GM12878 (cell line): Measurements from ENCODE around the gene TMEM175. TPM values are rescaled to one million over a fixed set of nuclear protein-coding genes. Genes with fewer than 3 reads are reported as not detected.

ENCODE experiments used
- ATAC-seq: fragments of 200-7000 bp; cut with Tn5 transposase; 3 replicates; pipeline ENCODE4 v1.9.1; 2020; ENCODE audit warnings: mild to moderate bottlenecking, moderate library complexity
- BruUV-seq: library from RNA; stranded (reverse); fragments of 400-500 nt; replicated peaks from 2 replicates; lab custom pipeline; 2021; lab: Mats Ljungman, UMichigan
- CTCF ChIA-PET: fragments of 300-600 bp; sonication (Branson Sonifier 250); formaldehyde crosslinking; extraction: SDS; loops from one replicate; lab custom pipeline; 2021; ENCODE audit warnings: inconsistent platforms; lab: Yijun Ruan, JAX
- POLR2A ChIA-PET: fragments of 350-600 bp; formaldehyde crosslinking; extraction: SDS; loops from one replicate; lab custom pipeline; 2021; ENCODE audit warnings: inconsistent platforms; lab: Charles Lee
- RAD21 ChIA-PET: fragments of 300-600 bp; sonication (Branson Sonifier 250); formaldehyde crosslinking; loops from one replicate; lab custom pipeline; 2023; ENCODE audit warnings: antibody characterized with exemption; ENCODE audit not compliant: unreplicated experiment; lab: Charles Lee
- SMC1A ChIA-PET: fragments of 300-600 bp; sonication (Branson Sonifier 250); formaldehyde crosslinking; loops from one replicate; lab custom pipeline; 2023; ENCODE audit not compliant: unreplicated experiment, uncharacterized antibody; lab: Charles Lee
- DNase-seq: peaks from one replicate; pipeline ENCODE4 v3.0.0-alpha.2; 2011; ENCODE audit warnings: low read depth, low spot score
- FAIRE-seq: peaks from 3 replicates; lab custom pipeline; 2011; peaks lifted over from hg19 to GRCh38; lab: Jason Lieb, UNC
- H2AFZ ChIP-seq: 2 replicates; pipeline ENCODE4 v1.6.0; 2011; ENCODE audit warnings: low read depth, low read length, control low read depth; ENCODE audit not compliant: control insufficient read depth
- H3K27ac ChIP-seq: 2 replicates; pipeline ENCODE4 v1.5.1; 2011; ENCODE audit warnings: control low read depth; ENCODE audit not compliant: control insufficient read depth, insufficient read depth
- H3K27me3 ChIP-seq, 2 experiments: replicated peaks in 1 of 2; 2 replicates each; pipeline versions ENCODE4 v1.6.0 to v1.6.1; 2011; ENCODE audit warnings: low read length in 1 of 2; ENCODE audit not compliant: control insufficient read depth in 2 of 2, insufficient read depth in 2 of 2
- H3K36me3 ChIP-seq, 2 experiments: 2 replicates each; pipeline ENCODE4 v1.5.1; 2011; ENCODE audit warnings: low read length in 1 of 2; ENCODE audit not compliant: control insufficient read depth in 2 of 2, insufficient read depth in 2 of 2
- H3K4me1 ChIP-seq: 2 replicates; pipeline ENCODE4 v1.6.1; 2011; ENCODE audit warnings: mild to moderate bottlenecking, low read length, moderate library complexity, mixed read lengths; ENCODE audit not compliant: control insufficient read depth, insufficient read depth
- H3K4me2 ChIP-seq: 2 replicates; pipeline ENCODE4 v1.6.0; 2011; ENCODE audit warnings: control low read depth; ENCODE audit not compliant: control insufficient read depth, insufficient read depth
- H3K4me3 ChIP-seq: fragments of 200-600 bp; sonication (generic); 2 replicates; pipeline ENCODE4 v1.5.1; 2016
- H3K79me2 ChIP-seq: 2 replicates; pipeline ENCODE4 v1.6.0; 2011; ENCODE audit warnings: low read length; ENCODE audit not compliant: control insufficient read depth, insufficient read depth
- H3K9ac ChIP-seq: 2 replicates; pipeline ENCODE4 v1.8.0; 2011; ENCODE audit warnings: low read length, control low read depth, mixed read lengths; ENCODE audit not compliant: control insufficient read depth, insufficient read depth
- H3K9me3 ChIP-seq: replicated peaks from 3 replicates; pipeline ENCODE4 v1.5.1; 2011; ENCODE audit warnings: mild to moderate bottlenecking, low read length; ENCODE audit not compliant: control insufficient read depth, insufficient read depth
- H4K20me1 ChIP-seq: 2 replicates; pipeline ENCODE4 v1.6.0; 2011; ENCODE audit not compliant: control insufficient read depth, insufficient read depth
- HDGF ChIP-seq: fragments of 450-650 bp; IDR thresholded peaks from 2 replicates; pipeline ENCODE4 v1.6.1; 2016; ENCODE audit warnings: antibody characterized with exemption
- NR2C2 ChIP-seq: IDR thresholded peaks from 2 replicates; pipeline ENCODE4 v1.6.1; 2011; ENCODE audit warnings: borderline replicate concordance, low read depth; ENCODE audit not compliant: control insufficient read depth, insufficient read length
- STAT3 ChIP-seq: IDR thresholded peaks from 2 replicates; pipeline ENCODE4 v1.6.1; 2011; ENCODE audit warnings: low read depth, low read length, improper control_type of control experiment
- TAF1 ChIP-seq: IDR thresholded peaks from 2 replicates; pipeline ENCODE4 v1.6.1; 2011; ENCODE audit warnings: mild to moderate bottlenecking, low read depth, low read length, borderline replicate concordance
- TCF3 ChIP-seq: IDR thresholded peaks from 2 replicates; pipeline ENCODE4 v1.6.1; 2012; ENCODE audit warnings: low read depth, mild to moderate bottlenecking, low read length, borderline replicate concordance; ENCODE audit not compliant: insufficient read depth
- WGBS: methylation state at CpG from one replicate; pipeline ENCODE4 v1.1.6; 2016; ENCODE audit warnings: low lambda C conversion rate; ENCODE audit not compliant: insufficient replicate concordance, insufficient coverage; ENCODE audit errors: missing lambda C conversion rate; 5-methylcytosine and 5-hydroxymethylcytosine counted together
- in situ Hi-C: fragments of 300-500 bp; cut with MboI; formaldehyde crosslinking; loops from 9 replicates; pipeline ENCODE4 v1.14.3; 2018; ENCODE audit warnings: mixed read lengths
- intact Hi-C: fragments of 100-400 bp; cut with micrococcal nuclease; formaldehyde crosslinking; loops from one replicate; pipeline ENCODE4 v1.14.2; 2022; ENCODE audit not compliant: unreplicated experiment
- polyA plus RNA-seq, 11 experiments: library from polyadenylated mRNA; depleted of rRNA in 4 of 11; unstranded in 6 of 11; stranded (reverse) in 5 of 11; fragments of >200 nt; fragmentation: Nextera tagmentation in 4 of 11; fragmentation: Illumina TruSeq in 1 of 11; extraction: Ambion mirVana in 4 of 11; extraction: Trizol in 1 of 11; gene quantifications; 1 replicate in 1 of 11; 2 replicates in 10 of 11; pipeline versions ENCODE4 v1.2.1 to v1.2.3, GENCODE V29; 2011 to 2016; ENCODE audit warnings: inconsistent platforms in 2 of 11, missing spikeins in 2 of 11, low read depth in 1 of 11
- total RNA-seq, 4 experiments: library from RNA; depleted of rRNA in 3 of 4; stranded (reverse); fragments of >200 nt in 3 of 4; fragmentation: Illumina TruSeq in 1 of 4; extraction: Trizol in 1 of 4; gene quantifications; 2 replicates each; pipeline versions ENCODE4 v1.2.1 to v1.2.3, GENCODE V29; 2013 to 2021
- TF ChIP-seq, protein P1 (sequence below): IDR thresholded peaks from 2 replicates; pipeline ENCODE4 v1.6.1; 2011; ENCODE audit warnings: low read depth, low read length, improper control_type of control experiment, borderline replicate concordance

TMEM175 gene
- total and polyA plus RNA-seq, 10 of the 15 experiments (the other 5 are each of a cell fraction or from before 2014, with no cell fraction given) = 0.11 to 39.5 (median 22.3) TPM

DNA sequence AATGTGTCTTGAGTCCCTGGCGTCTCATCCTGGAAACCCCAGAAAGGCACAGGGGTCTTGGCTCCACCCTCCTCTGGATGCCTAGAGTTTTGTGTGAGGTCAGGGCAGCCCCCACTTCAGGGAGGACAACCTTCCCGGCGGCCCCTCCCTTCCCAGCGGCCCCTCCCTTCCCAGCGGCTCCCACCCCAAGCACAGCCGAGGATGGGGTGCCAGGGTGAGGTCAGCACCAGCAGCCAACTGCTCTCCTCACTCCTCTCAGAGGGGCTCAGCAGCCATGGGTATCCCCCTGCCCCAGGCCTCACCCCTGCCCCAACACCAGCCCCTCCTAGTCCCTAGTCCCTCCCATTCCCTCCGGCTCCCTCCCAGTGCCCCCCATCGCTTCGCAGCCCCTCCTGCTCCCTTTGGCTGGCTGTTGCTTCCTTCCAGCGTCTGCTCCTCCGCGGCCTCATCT lies 23.7 kb downstream of the TMEM175 start:
- ChIA-PET SMC1A (no interaction called here), POLR2A (no interaction called here), RAD21 (no interaction called here), CTCF (no interaction called here)
- H3K79me2 ChIP-seq = no peaks in the 10 kb centered on the region
- BruUV-seq = no TSS peak
- H4K20me1 ChIP-seq = no peaks in the 10 kb centered on the region
- H3K9ac ChIP-seq = no peak overlapping the region
- no peak overlapping the region for H3K4me2 ChIP-seq
- H3K4me3 ChIP-seq = no peak overlapping the region
- no peak overlapping the region for H2AFZ ChIP-seq
- 88% methylated on average over 7 of the region's 12 CpGs for WGBS
- DNase-seq = no peak
- ATAC-seq = no peak
- H3K9me3 ChIP-seq = no peaks in the 10 kb centered on the region
- in situ Hi-C loops (no loop called here), intact Hi-C loops (no loop called here)
- no peak for FAIRE-seq
- H3K27me3 ChIP-seq = no peaks in the 10 kb centered on the region
- H3K27ac ChIP-seq = no peak overlapping the region
- no peaks in the 10 kb centered on the region; a peak in 1 of 4 replicates for H3K36me3 ChIP-seq
- no peaks in the 10 kb centered on the region for H3K4me1 ChIP-seq
- no peak for TF ChIP-seq TCF3
- no peak for TF ChIP-seq TAF1
- TF ChIP-seq HDGF = no peak

- ChIA-PET CTCF (no interaction called here), SMC1A (no interaction called here), POLR2A (no interaction called here), RAD21 (no interaction called here)
- no peak for FAIRE-seq
- Histone ChIP-seq H3K4me2 (no peak overlapping the region), H3K9me3 (no peaks in the 10 kb centered on the region), H3K27ac (no peak overlapping the region), H2AFZ (no peak overlapping the region), H4K20me1 (no peaks in the 10 kb centered on the region), H3K9ac (no peak overlapping the region), H3K79me2 (no peaks in the 10 kb centered on the region), H3K4me3 (no peak overlapping the region), H3K36me3 (no peaks in the 10 kb centered on the region; a peak in 1 of 4 replicates), H3K4me1 (no peaks in the 10 kb centered on the region), H3K27me3 (no peaks in the 10 kb centered on the region)
- TF ChIP-seq NR2C2 (no peak), STAT3 (no peak)
- TF ChIP-seq, protein P1, sequence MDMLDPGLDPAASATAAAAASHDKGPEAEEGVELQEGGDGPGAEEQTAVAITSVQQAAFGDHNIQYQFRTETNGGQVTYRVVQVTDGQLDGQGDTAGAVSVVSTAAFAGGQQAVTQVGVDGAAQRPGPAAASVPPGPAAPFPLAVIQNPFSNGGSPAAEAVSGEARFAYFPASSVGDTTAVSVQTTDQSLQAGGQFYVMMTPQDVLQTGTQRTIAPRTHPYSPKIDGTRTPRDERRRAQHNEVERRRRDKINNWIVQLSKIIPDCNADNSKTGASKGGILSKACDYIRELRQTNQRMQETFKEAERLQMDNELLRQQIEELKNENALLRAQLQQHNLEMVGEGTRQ = no peak
- ATAC-seq = no peak
- intact Hi-C loops (no loop called here), in situ Hi-C loops (no loop called here)
- BruUV-seq = no TSS peak
- DNase-seq = no peak
- WGBS = 65% methylated on average over 12 of the region's 14 CpGs
Observed at GRCh38 chr4:956531-957230, 24.4 kb downstream of the TMEM175 start.
